Bronchus fibroblast of lung (primary cell): ENCODE results near the gene PTGFRN. TPM values are rescaled to one million over a fixed set of nuclear protein-coding genes. Genes with fewer than 3 reads are reported as not detected.

ENCODE experiments used
- total RNA-seq: library from RNA; depleted of rRNA; stranded (reverse); fragments of >200 nt; gene quantifications from 2 replicates; pipeline ENCODE4 v1.2.3, GENCODE V29; 2015

Gene PTGFRN
- 7.0 and 10.4 TPM in 2 replicates for total RNA-seq

GRCh38 chr1:116909512-116910378 is at the start of gene PTGFRN:
Gene PTGFRN, plus strand, starts transcription at chr1:116909916. Its CDS starts 288 bp downstream, at chr1:116910204.

GRCh38 chr1:117001254-117001927 is 91.7 kb downstream of the PTGFRN start, which contains the start of gene CD101:
Gene CD101, plus strand, starts transcription at chr1:117001760. Its CDS starts 58 bp downstream, at chr1:117001818.

Other genes with a start within 250 kb of the PTGFRN start
- gene IGSF3, start 242.2 kb upstream of the PTGFRN start, total RNA-seq, result 0.34 and 0.45 TPM in 2 replicates
- not detected in 2 replicates for gene CD2, start 155.5 kb upstream of the PTGFRN start, total RNA-seq
- gene CD101, start 91.8 kb downstream of the PTGFRN start, total RNA-seq, result not detected in 2 replicates
- gene TTF2, start 150.4 kb downstream of the PTGFRN start, total RNA-seq, result 16.6 and 23.9 TPM in 2 replicates
- 3.0 and 4.0 TPM in 2 replicates for gene TRIM45, start 211.8 kb downstream of the PTGFRN start, total RNA-seq